ENCODE measurements around the gene UPK3A.
"Not testable (repeated sequence)": the region's sequence is repeated elsewhere in the genome, so short reads cannot be mapped to it uniquely, and the experiment has no call there.

The UPK3A gene

DNA sequence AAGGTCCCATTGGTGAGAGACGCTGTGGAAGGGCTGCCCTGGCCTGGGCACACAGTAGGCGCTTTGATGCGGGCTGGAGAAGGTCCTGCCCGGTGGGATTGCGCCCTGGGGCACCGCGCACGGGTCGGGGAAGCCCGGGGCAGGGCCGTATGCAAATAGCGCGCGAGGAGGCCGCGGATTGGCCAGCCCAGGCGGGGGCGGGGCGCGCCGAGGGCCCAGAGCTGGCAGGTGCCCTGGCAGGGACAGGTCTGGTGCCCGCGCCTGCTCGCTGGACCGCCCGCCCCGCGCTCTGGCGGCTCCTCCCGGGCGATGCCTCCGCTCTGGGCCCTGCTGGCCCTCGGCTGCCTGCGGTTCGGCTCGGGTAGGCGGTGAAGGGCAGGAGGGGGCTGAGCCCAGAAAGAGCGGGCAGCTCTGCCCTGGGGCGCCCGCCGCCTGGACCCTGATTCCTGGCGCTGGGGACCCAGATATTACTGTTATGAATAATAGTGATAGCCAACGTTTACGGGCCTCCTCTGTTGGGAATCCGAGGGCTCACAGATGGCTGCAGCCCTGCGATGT is at the start of gene UPK3A:
Gene UPK3A, plus strand, starts transcription at position 245 of the 558 bp plus-strand sequence. Its CDS starts 65 bp downstream, at position 310.
- peak; percentile 40 for DNase-seq

DNA sequence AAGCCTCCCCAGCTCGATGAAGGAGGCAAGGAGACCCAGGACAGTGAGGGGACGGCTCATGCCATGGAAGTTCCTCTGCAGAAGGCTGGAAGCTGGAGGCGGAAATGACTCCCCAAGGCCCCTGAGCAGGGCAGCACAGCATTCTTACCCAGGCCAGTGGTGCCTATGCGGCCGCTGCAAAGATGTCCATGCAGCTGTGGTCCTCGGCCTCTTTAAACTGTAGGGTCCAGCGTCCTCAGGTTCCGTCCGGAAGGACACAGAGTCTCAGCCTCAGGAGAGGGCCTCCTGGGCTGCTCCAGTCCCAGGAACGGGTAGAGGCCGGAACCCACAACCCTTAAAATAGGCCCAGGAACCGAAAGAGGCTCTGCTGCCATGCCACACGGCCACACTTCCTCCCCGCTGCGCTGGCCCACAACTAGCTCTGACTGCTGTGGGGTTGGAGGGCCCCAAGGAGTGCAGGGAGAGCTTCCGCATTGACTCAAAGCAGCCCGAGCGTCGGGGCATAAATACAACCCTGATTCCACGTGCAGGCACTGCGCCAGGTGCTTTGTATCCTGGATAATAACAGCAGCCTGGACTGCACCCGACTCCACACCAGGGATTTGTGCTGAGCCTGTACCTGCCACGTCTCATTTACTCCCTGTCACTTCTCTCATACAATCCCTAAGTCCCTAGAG is 49.5 kb upstream of the UPK3A start:
- no peak for DNase-seq

DNA sequence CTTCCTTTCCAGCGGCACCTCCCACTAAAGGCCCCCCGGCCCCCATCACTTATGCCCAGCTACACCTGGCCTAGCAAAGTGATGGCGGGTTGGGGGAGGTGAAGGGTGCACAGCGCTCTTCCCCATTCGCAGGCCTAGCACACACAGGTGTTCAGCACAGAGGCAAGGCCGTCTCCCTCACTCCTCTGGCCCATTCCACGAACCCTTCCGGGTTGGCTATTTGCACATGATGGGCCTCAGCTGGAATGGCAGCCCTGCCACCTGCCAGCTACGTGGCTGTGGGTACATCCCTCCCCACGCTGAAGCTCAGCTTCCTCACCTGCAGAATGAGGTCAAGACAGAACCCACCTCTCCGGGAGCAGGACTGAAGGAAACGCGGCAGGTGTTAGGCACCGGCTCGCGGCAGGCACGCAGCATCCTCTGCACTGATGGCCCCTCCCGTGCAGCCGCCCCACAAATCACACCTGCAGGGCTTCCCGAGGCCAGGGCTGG is 48.9 kb upstream of the UPK3A start:
- no peak for DNase-seq

DNA sequence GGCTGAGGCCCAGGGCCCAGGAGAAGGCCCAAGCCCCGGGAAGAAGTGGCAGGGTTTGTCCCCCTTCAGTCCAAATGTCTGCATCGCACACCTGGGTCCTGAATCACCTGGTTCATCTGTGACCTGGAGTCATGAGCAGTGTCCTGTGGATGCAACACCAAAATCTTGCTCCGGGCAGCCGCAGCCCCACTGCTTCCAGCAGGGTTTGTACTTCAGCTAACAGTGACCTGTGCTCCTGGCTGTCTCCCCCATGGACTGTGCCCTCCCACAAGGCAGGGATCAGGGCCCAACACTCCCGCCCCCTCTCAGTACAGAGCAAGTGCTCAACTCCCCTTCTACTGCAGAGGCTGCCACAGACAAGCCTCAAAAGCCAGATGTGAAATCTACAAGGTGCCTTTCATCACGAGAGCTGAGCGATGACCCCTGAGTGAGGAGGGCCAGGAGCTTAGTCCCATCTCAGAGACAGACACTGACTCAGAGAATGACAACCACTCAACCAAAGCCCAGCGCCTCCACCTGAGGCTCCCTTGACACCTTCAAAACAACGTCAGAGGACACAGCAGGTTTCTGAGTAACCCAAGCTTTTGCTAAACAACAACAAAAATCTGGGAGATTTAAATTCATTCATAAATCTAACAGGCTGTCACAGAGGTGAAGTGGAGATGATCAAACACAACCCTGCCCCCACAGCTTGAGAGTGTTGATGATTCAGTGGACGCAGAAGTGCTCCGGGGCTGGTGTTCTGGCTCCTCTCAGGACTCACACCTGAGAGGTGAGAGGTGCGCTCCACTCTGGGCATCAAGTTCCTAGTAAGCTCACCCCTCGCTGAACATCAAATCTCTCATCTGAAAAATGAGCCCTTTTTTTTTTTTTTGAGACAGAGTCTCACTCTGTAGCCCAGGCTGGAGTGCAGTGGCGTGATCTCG is 47.4 kb upstream of the UPK3A start:
- DNase-seq, result no peak

DNA sequence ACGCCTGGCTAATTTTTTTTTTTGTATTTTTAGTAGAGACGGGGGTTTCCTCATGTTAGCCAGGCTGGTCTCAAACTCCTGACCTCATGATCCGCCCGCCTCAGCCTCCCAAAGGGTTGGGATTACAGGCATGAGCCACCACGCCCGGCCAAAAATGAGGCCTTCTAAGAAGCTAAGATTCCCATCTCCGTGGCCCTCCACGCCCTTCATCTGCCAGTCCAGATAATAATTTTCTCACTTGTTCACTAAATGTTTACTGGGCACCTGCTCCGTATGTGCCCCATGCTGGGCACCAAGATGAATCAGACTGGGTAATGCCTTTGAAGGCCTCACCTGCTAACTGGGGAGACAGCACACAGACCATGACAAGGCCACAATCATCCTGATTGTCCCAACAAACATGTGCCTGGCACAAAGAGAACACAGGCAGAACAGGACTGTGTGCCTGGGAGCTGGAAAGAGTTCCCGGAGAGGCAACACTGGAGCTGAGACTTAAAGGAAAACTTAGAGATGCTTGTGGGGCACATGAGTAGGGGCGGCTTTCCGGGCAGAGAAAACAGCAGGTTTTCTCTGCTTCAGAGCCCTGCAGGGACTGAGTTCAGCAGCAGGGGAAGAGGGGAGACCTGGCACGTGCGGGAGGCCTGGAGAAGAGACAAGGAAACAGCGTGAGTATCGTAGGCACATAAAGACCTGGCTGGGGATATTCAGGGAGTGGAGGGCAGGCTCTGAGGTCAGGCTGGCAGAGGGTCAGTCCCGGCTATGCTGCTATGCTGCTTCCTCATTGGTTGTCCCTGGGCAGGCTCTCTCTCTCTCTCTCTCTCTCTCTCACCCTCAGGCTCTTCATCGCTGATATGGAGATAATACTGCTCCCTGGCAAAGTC is 46.4 kb upstream of the UPK3A start:
- DNase-seq, result no peak

DNA sequence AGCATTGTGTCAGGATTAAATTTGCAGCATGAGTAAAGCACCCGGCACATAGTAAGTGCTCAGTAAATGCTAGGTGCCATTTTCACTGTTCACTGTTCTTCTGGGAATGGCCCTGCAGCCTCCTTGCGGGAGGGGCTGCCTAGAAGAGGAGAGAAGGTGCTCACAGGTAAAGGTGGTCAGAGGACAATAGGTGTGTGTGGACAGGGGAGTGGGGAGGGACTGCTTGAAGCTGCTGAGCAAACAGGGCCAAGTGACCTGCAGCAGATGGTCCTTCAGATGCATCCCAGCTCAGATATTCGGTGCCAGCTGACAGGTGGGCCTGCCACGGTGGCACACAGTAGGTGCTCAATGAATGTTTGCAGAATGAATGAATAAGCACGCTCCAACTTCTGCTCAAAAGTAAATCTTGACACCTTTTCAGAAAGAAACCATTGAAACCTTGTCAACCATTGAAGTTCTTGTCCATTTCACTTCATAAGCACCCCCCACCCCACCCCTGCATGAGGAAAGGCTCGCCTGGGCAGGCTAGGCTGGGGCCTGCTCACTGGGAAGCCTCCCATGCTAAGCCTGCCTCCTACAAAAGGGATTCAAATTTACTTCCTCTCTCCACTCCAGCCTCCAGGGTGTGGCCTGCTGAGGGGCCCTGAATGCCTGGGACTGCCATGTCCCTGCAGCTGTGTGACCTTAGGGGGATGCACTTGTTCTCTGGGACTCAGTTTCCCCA is 45.6 kb upstream of the UPK3A start:
- no peak for DNase-seq

DNA sequence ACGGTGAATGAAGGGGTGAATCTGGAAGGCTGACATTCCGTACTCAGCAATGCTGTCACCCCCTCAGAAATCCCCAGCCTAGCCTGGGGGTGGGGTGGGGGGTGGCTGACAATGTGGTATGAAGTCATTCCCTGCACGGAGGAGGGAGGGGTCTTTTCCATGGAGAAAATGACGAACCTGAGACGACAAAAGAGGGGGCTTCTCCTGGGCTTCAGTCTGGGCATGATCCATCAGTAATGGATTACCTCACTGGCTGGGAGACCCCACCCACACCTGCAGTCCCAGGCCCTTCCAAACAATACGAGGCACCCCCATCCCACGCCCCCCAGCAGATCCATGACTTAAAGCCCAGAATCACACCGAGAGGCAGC is 45.1 kb upstream of the UPK3A start:
- no peak for DNase-seq

DNA sequence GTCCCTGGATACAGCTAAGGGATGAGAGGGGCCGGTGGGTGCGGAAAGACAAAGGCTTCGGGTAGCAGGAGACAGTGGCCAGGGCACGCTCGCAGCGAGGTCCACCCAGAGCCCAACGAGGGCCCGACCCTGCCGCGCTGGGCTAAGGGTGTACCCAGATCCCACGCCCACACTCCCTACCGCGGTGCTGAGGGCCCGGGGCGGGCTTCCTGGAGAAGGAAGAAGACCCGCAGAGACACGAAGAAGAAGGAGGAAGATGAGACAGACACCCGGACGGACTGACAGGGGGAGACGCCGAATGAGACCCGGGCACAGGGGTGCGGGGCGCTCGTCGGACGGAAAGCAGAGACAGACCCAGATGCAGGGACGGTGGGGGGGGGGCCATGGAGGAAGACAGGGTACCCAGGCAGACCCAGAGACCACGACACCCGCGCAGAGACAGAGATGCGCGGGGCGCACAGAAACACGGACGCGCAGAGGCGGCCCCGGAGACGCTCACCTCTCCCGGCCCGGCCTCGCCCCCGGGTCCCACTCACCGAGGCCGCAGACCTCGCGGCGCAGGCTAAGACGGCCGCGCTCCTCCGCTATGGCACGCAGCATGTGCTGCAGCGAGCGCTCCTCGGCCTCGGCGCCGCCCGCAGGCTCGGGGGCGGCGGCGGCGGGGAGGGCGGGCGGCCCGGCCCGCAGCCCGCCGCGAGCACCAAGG is 44.5 kb upstream of the UPK3A start:
- DNase-seq, result peak; percentile 26

DNA sequence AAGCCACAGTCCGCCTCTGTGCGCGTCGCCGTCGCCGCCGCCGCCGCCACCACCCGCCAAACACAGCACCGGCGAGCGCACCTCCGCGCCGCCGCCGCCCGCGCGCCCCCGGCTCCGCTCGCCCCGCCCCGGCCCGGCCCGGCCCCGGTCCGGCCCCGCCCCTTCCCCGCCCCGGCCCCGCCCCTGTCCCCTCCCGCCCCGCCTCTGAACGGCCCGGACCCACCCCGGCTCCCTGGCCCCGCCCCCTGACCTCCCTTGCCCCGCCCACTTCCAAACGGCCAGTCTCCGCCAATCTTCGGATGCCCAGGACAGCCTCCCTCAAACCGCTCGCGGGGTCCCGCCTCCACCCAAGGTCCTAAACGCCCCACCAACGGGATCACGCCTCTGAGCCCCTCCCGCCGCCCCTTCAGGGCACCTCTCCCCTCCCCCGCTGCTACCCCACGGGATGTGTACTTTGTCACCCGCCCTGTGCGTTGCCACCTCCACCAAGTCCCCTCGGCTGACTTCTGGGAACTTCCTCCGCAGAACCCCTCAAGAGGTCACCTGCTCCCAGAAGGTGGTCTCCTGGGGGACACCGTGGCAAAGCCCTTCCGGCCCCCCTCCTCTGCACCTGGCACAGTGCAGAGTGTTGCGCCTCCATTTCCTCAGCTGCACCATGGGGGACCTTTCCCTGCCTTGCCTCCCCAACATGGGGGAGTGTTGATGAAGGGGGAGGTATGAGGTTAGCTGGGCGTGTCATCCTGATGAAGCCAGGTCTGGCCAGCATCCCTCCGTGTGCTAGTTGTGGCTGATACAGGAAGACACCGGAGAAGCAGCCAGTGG is 43.7 kb upstream of the UPK3A start, which contains the start of gene KIAA0930:
Gene KIAA0930, minus strand, starts transcription at position 85 of the 822 bp plus-strand sequence. CDS start 191 bp downstream, outside the sequence.
- DNase-seq, result peak; percentile 85

DNA sequence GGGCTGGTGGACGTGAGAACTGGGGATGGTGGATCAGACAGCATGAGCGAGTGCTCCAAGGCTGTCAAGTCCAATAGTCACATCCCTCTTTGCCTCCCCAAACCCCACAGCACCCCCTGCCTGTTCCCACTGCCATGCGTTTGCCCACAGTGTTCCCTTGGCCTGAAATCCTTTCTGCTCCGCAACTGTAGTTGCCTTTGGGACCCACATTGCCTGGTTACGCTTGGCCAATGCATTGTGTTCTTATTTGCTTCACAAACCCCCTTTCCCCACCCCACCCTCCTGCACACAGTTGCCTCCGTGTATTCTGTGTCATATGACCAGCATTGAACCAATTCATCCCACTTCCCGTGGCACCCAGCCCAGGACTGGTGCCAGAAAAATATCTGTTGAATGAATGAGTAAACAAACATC is 42.0 kb upstream of the UPK3A start:
- no peak for DNase-seq

DNA sequence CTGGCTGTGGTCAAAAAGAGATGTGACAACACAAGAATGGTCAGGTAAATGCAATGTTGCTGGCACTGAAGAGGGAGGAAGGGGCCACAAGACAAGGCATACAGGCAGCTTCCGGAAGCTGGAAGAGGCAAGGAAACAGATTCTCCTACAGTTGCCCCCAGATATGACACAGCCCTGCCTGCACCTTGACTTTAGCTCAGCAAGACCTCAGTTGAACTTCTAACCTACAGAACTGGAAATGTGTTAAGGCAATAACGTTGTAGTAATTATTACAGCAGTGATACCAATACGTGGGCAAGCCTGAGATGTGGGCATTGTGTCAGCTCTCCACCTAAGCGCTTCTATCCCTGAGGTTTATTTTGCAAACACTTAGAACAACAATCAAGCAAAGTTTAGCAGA is 39.8 kb upstream of the UPK3A start:
- no peak for DNase-seq

DNA sequence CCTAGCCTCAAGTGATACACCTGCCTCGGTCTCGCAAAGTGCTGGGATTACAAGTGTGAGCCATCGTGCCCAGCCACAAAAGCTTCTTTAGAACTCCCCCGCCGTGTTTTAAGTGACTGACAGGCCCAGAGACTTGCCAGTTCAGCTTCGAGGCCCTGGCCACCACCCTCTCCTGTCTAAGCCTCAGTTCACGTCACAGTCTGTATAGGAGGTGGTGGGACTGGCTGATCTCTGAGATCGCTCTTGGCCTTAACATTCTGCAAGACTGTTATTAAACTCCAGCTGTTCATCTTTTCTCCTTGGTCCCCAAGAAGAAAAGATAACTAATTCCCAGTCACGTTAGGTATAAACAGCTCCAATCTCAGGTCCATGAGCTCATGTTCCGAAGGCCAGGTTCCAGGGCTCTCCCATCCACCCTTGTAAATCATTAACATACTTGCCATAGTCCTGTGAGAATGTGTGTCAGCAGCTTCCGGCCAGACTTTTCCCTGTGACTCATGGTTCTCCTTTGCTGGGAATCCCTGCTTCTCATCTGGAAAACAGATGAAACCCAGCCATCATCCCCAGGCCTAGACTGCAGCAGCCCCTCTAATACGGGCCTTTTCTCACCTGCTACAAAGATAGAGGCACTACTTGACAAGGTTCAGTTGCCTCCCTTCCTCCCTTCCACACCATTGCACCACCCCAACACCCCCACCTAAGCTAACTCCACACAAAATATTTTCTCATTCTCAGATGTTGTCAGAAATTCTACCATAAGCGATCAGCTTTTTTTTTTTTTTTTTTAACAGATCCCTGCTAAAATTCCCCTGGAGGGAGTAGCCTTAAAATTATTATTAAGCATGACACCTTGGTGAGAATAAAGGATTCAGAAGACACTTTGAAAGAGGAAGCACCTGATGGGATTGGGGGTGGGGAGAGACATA is 38.4 kb upstream of the UPK3A start:
- no peak for DNase-seq

DNA sequence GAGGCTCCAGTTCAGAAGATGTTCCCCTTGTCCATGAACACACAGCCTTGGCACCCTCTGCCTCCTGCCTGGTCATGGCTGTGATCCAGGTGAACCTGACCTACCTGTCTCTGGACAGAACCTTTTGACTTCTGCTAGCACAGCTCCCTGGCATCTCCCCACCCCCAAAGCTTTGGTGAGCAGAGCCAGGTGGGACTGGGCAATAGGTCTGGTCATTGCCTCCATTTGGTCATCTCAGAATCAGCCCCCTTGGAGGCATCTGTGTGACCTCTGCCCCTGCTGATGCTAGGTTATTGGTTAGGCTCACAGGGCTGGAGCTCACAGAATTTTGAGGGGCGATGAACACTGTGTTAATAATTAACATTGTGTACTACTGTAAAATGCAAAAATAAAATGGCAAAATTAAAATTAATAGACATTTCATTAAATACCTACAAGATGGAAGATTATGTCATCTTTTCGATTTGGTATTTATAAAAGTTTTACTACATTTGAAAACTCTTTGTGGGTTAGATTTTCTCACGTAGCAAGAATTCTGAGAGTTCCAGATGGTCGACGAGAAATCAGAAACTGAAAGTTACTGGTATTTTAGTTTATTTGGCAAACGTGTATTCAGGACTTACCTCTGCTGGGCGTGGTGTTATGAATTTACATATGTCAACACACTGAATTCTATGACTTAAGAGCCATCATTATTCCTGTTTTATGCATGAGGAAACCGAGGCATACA is 35.8 kb upstream of the UPK3A start:
- DNase-seq, result no peak

DNA sequence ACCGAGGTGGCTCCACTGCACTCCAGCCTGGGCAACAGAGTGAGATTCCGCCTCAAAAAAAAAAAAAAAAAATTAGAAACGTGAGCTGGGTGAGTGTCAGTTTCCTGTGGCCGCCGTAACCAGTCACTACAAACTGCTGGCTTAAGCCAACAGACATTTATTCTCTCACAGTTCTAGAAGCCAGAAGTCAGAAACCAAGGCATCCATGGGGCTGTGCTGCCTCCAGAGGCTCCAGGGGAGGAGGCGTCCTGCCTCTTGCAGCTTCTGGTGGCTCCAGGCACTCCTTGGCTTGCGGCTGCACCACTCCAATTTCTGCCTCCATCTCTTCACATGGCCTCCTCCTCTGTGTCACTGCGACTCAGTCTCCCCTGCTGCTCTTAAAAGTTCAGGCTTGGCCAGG is 32.9 kb upstream of the UPK3A start:
- DNase-seq, result no peak

DNA sequence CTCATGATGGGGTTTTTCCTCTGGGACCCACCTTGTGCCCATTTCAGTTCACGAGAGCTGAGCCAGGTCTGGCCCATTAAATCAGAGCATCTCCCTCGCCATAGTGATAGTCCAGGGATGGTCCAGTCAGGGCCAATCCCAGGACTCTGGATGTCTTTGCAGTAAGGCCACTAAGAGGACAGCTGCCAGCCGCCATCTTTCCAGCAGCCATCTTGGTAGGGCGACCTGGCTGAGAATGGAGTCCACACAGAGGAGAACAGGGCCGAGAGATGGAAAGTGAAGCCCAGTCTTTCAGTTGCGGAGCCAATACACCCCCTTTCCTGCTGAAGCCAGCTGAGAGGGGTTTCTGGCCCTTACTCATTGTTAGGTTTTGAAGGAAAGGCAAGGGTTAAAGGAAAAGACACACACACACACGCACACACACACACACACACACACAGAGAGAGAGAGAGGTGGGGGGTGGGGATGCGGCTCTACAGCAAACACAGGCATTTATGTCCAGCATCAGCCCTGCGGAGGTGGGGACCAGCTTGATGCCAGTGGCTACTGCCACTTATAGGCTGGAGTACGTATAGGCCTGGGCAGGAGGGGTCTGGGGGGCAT is 31.6 kb upstream of the UPK3A start:
- DNase-seq, result no peak

DNA sequence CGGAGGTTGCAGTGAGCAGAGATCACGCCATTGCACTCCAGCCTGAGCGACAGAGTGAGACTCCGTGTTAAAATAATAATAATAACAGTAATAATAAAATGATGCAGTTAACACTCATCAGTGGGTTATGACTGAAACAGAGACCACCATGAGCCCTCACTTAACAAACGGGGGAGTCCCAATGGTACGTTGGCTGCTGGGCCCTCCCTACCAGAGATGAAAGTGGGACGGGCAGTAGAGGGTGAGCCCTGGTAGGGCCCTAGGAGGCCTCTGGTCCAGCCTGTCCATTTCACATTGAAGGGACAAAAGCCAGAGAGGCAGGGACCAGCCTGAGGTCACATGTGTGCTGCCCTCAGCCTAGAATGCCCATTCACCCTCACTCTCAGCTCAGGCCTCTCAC is 30.4 kb upstream of the UPK3A start:
- no peak for DNase-seq

DNA sequence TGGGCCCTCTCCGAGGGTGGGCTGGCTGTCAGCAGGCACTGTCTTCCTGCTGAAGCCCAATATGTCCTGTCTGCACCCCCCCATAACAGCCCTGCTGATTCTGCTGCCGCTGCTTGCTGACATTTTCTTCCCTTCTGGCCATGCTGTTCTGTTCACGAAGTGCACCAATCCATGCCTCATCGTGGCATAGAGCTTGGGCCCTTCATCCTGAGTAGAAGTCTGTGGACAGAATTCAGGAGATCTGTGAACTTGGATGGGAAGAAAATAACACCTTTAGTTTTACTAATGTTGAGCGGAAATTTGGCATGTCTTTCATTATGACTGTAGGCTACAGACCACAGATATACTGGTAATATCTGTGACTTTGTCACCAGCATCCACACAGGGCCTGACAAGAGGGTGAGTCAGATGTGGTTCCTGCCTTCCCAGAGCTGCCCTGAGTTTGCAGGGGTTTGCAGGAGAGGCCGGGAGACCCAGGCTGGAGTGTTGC is 29.9 kb upstream of the UPK3A start:
- no peak for DNase-seq

DNA sequence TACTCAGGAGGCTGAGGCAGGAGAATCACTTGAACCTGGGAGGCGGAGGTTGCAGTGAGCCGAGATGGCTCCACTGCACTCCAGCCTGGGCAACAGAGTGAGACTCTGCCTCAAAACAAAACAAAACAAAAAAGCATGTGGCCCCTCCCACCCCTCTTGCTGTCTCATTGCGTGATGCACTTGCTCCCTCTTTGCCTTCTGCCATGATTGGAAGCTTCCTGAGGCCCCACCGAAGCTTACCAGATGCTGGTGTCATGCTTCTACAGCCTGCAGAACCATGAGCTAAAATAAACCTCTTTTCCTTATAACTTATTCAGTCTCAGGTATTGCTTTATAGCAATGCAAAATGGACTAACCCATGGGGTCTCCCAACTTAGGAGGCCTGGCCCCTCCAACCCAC is 26.8 kb upstream of the UPK3A start:
- not testable (repeated sequence) for DNase-seq
